Mesendoderm (in vitro differentiated cells): ENCODE data around the gene PLD4.
"Not testable (repeated sequence)": the region's sequence is repeated elsewhere in the genome, so short reads cannot be mapped to it uniquely, and the experiment has no call there.

ENCODE experiments used
- DNase-seq: peaks from one replicate; pipeline ENCODE4 v3.0.0; 2013
- H2AK5ac ChIP-seq: 2 replicates; pipeline ENCODE4 v1.6.1; 2013; ENCODE audit warnings: low read length, inconsistent platforms
- H2BK120ac ChIP-seq: 2 replicates; pipeline ENCODE4 v1.6.1; 2013; ENCODE audit warnings: low read depth, mild to moderate bottlenecking, low read length, moderate library complexity, mixed read lengths
- H2BK15ac ChIP-seq: replicated peaks from 2 replicates; pipeline ENCODE4 v1.6.1; 2013; ENCODE audit warnings: low read depth, mild to moderate bottlenecking, moderate library complexity
- H2BK5ac ChIP-seq: 2 replicates; pipeline ENCODE4 v1.6.1; 2013; ENCODE audit warnings: low read length, inconsistent platforms
- H3K18ac ChIP-seq: 2 replicates; pipeline ENCODE4 v1.6.1; 2013; ENCODE audit warnings: mild to moderate bottlenecking, low read length, mixed read lengths
- H3K23ac ChIP-seq: one replicate; pipeline ENCODE4 v1.6.1; 2013; ENCODE audit warnings: low read length
- H3K27ac ChIP-seq: 2 replicates; pipeline ENCODE4 v1.5.1; 2013; ENCODE audit warnings: low read depth, mild to moderate bottlenecking, inconsistent platforms, low read length, moderate library complexity
- H3K27me3 ChIP-seq: 2 replicates; pipeline ENCODE4 v1.6.1; 2013; ENCODE audit warnings: low read length, control low read depth, mild to moderate bottlenecking, inconsistent platforms; ENCODE audit not compliant: insufficient read depth, poor library complexity
- H3K36me3 ChIP-seq: 2 replicates; pipeline ENCODE4 v1.6.1; 2013; ENCODE audit warnings: low read length, inconsistent platforms; ENCODE audit not compliant: control insufficient read depth, insufficient read depth
- H3K4ac ChIP-seq: one replicate; pipeline ENCODE4 v1.6.1; 2013; ENCODE audit warnings: low read depth, mild to moderate bottlenecking, low read length, moderate library complexity
- H3K4me1 ChIP-seq: 2 replicates; pipeline ENCODE4 v1.6.1; 2013; ENCODE audit warnings: low read depth, low read length, inconsistent platforms; ENCODE audit not compliant: control insufficient read depth
- H3K4me2 ChIP-seq: 2 replicates; pipeline ENCODE4 v1.6.1; 2013; ENCODE audit warnings: low read length
- H3K4me3 ChIP-seq: 2 replicates; pipeline ENCODE4 v1.5.1; 2013; ENCODE audit warnings: mild to moderate bottlenecking, low read length
- H3K56ac ChIP-seq: one replicate; pipeline ENCODE4 v1.6.1; 2013; ENCODE audit warnings: low read length
- H3K79me1 ChIP-seq: 2 replicates; pipeline ENCODE4 v1.6.1; 2013; ENCODE audit warnings: low read length, inconsistent platforms
- H3K79me2 ChIP-seq: 2 replicates; pipeline ENCODE4 v1.6.1; 2013; ENCODE audit warnings: mild to moderate bottlenecking, low read length; ENCODE audit not compliant: control insufficient read depth, insufficient read depth
- H3K9ac ChIP-seq: 2 replicates; pipeline ENCODE4 v1.6.1; 2013; ENCODE audit warnings: low read length, inconsistent platforms
- H4K5ac ChIP-seq: one replicate; pipeline ENCODE4 v1.6.1; 2013; ENCODE audit warnings: low read length
- H4K8ac ChIP-seq: one replicate; pipeline ENCODE4 v1.6.1; 2013; ENCODE audit warnings: low read depth, mild to moderate bottlenecking, control low read depth, low read length, moderate library complexity
- WGBS: extraction: QIAGEN DNeasy Blood & Tissue Kit; methylation state at CpG from one replicate; pipeline ENCODE4 v1.1.7; 2013; ENCODE audit warnings: low lambda C conversion rate, missing lambda C conversion rate; ENCODE audit not compliant: insufficient coverage; ENCODE audit errors: extremely low coverage; 5-methylcytosine and 5-hydroxymethylcytosine counted together

The PLD4 gene

DNA sequence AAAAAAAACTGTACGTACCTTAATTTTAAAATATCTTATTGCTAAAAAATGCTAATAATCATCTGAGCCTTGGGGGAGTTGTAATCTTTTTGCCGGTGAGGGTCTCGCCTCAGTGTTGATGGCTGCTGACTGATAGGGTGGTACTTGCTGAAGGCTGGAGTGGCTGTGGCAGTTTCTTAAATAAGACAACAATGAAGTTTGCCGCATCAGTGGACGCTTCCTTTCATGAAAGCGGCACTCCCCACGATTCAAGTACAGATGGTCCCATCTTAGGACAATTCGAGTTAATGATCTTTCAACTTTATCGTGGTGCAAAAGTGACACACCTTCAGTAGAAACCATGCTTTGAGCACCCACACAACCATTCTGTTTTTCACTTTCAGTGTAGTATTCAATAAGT, 7.6 kb upstream of the PLD4 start:
- no peak overlapping the region for H3K56ac ChIP-seq
- no peak overlapping the region for H3K4ac ChIP-seq
- H3K27ac ChIP-seq = no peak overlapping the region
- H2BK15ac ChIP-seq = no peak overlapping the region
- H4K5ac ChIP-seq = no peak overlapping the region
- H3K9ac ChIP-seq = no peak overlapping the region
- no peaks in the 10 kb centered on the region for H3K36me3 ChIP-seq
- H3K18ac ChIP-seq = no peak overlapping the region
- WGBS = no CpG with 5 or more reads among the region's 9 CpGs
- H3K79me1 ChIP-seq = no peaks in the 10 kb centered on the region
- no peaks in the 10 kb centered on the region for H3K4me1 ChIP-seq
- H3K23ac ChIP-seq = no peak overlapping the region
- no peak overlapping the region for H2BK120ac ChIP-seq
- H3K79me2 ChIP-seq = no peaks in the 10 kb centered on the region
- H3K4me2 ChIP-seq = no peak overlapping the region
- H3K4me3 ChIP-seq = no peak overlapping the region
- H3K27me3 ChIP-seq = no peaks in the 10 kb centered on the region
- no peak for DNase-seq
- no peak overlapping the region for H4K8ac ChIP-seq
- H2AK5ac ChIP-seq = no peak overlapping the region
- no peak overlapping the region for H2BK5ac ChIP-seq

DNA sequence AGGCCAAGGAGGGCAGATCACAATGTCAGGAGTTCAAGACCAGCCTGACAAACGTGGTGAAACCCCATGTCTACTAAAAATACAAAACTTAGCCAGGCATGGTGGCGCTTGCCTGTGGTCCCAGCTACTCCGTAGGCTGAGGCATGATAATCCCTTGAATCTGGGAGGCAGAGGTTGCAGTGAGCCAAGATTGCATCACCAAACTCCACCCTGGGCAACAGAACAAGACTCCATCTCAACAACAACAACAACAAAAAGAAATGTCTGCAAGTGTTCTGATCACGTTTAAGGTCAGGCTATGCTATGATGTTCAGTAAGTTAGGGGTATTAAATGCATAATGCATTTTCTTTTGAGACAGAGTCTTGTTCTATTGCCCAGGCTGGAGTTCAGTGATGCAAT, 6.7 kb upstream of the PLD4 start:
- WGBS = no CpG with 5 or more reads among the region's 4 CpGs
- no peak overlapping the region for H3K56ac ChIP-seq
- no peak overlapping the region for H4K8ac ChIP-seq
- no peak overlapping the region for H3K9ac ChIP-seq
- H3K18ac ChIP-seq = no peak overlapping the region
- H2BK5ac ChIP-seq = no peak overlapping the region
- H4K5ac ChIP-seq = no peak overlapping the region
- no peaks in the 10 kb centered on the region for H3K79me2 ChIP-seq
- no peak overlapping the region for H3K4me3 ChIP-seq
- H3K23ac ChIP-seq = no peak overlapping the region
- no peaks in the 10 kb centered on the region for H3K79me1 ChIP-seq
- H3K4me2 ChIP-seq = no peak overlapping the region
- H2BK15ac ChIP-seq = no peak overlapping the region
- no peak overlapping the region for H2AK5ac ChIP-seq
- H2BK120ac ChIP-seq = no peak overlapping the region
- H3K4me1 ChIP-seq = no peaks in the 10 kb centered on the region
- no peak for DNase-seq
- no peaks in the 10 kb centered on the region for H3K36me3 ChIP-seq
- no peak overlapping the region for H3K27ac ChIP-seq
- no peak overlapping the region for H3K4ac ChIP-seq
- no peaks in the 10 kb centered on the region for H3K27me3 ChIP-seq

DNA sequence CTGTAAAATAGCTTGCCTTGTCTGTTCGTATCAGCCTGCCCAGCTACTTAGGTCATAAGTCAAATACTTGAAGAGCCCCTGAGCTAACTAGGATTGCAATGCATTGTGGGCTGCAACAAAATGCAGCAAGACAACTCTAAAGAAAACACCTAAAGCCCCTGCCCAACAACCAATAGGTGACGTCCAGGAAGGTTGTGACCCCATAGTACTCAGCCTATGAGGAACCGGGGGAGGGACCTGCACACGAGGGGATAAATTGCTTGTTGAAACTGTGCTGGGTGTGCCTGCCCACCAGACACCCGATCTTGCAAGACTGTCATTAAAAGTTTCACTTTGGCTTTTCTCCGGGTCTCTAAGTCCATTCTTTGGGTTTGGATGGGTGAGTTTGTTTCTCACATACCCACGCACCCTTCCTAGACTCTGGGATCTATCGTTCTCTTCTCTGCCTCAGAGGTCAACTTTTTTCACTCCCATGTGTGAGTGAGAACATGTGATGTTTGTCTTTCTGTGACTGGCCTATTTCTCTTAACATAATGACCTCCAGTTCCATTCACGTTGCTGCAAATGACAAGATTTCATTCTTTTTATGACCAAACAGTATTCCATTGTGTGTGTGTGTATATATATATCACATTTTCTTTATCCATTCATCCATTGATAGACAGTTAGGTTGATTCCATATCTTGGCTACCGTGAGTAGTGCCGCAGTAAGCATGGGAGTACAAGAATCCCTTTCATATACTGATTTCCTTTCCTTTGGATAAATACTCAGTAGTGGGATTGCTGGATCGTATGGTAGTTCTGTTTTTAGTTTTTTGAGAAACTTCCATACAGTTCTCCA, 5.3 kb upstream of the PLD4 start:
- no CpG with 5 or more reads among the region's 12 CpGs for WGBS

DNA sequence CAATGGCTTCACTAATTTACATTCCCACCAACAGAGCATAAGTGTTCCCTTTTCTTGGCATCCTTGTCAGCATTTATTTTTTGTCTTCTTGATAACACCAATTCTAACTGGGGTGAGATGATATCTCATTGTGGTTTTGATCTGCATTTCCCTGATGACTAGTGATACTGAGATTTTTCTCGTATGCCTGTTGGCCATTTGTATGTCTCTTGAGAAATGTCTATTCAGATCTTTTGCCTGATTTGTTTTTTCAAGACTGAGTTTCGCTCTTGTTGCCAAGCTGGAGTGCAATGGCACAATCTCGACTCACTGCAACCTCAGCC, 4.7 kb upstream of the PLD4 start:
- no peaks in the 10 kb centered on the region for H3K79me1 ChIP-seq
- no peaks in the 10 kb centered on the region for H3K27me3 ChIP-seq
- no peak overlapping the region for H2BK120ac ChIP-seq
- no peaks in the 10 kb centered on the region for H3K79me2 ChIP-seq
- H3K23ac ChIP-seq = no peak overlapping the region
- H2AK5ac ChIP-seq = no peak overlapping the region
- H3K4ac ChIP-seq = no peak overlapping the region
- H3K18ac ChIP-seq = no peak overlapping the region
- H2BK15ac ChIP-seq = no peak overlapping the region
- no peak overlapping the region for H3K27ac ChIP-seq
- H3K56ac ChIP-seq = no peak overlapping the region
- no peak overlapping the region for H4K8ac ChIP-seq
- no peak for DNase-seq
- H3K9ac ChIP-seq = no peak overlapping the region
- no peaks in the 10 kb centered on the region for H3K4me1 ChIP-seq
- WGBS = no CpG with 5 or more reads among the region's 3 CpGs
- no peak overlapping the region for H4K5ac ChIP-seq
- no peak overlapping the region for H3K4me2 ChIP-seq
- H2BK5ac ChIP-seq = no peak overlapping the region
- H3K36me3 ChIP-seq = no peaks in the 10 kb centered on the region
- H3K4me3 ChIP-seq = no peak overlapping the region

More for the DNA sequence above, 5.3 kb upstream of the PLD4 start:
- H3K36me3 ChIP-seq, H3K56ac ChIP-seq, H3K4me3 ChIP-seq, H3K9ac ChIP-seq, H3K18ac ChIP-seq, H3K79me1 ChIP-seq, H3K79me2 ChIP-seq, H4K8ac ChIP-seq, DNase-seq, H3K23ac ChIP-seq, H2BK120ac ChIP-seq, H4K5ac ChIP-seq, H2BK15ac ChIP-seq, H2AK5ac ChIP-seq, H2BK5ac ChIP-seq, H3K27ac ChIP-seq, H3K4me1 ChIP-seq, H3K4ac ChIP-seq, H3K27me3 ChIP-seq, H3K4me2 ChIP-seq: not testable (repeated sequence)

DNA sequence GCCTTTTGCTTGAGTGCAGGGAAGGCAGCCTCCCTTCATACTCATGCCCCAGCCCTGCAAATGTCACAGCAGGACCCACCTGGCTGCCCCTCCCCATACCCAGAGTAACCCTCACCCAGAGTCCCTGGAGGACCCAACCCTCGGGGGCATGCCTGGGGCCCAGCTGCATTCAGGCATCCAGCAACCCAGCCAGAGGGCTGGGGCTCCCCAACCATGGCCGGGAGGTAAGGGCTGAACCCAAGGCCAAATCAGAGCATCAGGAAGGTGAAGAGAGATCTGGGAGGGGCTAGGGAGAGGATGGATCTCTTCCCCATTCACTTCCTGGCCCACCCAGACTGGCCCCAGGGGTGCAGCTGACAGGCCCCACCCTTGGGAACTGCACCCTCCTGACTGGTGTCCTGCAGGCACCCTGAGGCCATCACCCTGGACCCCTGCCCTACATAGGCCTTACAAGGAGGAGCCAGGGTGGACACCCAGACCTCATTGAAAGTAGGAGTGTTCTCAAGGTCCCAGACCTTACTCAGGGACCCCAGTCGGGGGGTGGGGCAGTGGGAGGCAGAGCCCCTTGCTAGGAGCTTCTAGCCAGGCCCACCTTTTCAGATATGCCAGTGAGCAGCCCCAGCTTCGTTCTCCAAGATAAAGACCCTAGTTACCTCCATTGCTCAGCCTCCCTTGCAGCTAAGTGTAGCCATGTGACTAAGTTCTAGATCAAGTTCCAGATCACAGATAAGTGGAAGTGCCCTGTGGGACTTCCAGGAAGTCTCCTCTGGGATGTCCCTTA, 849 bp upstream of the PLD4 start:
- Histone ChIP-seq H2AK5ac (no peak overlapping the region), H3K27ac (no peak overlapping the region), H3K4me3 (no peak overlapping the region), H2BK120ac (no peak overlapping the region), H2BK5ac (no peak overlapping the region), H3K4me2 (no peak overlapping the region), H3K36me3 (no peaks in the 10 kb centered on the region), H3K9ac (no peak overlapping the region), H3K79me2 (no peaks in the 10 kb centered on the region), H3K56ac (no peak overlapping the region), H3K79me1 (no peaks in the 10 kb centered on the region), H3K23ac (no peak overlapping the region), H4K8ac (no peak overlapping the region), H3K4ac (no peak overlapping the region), H3K27me3 (no peaks in the 10 kb centered on the region), H2BK15ac (no peak overlapping the region), H3K18ac (no peak overlapping the region), H3K4me1 (no peaks in the 10 kb centered on the region), H4K5ac (no peak overlapping the region)
- WGBS = no CpG with 5 or more reads among the region's 4 CpGs
- DNase-seq = no peak
